Esophagus (tissue), 2 donors: ENCODE results near the gene FOXK1. TPM values are rescaled to one million over a fixed set of nuclear protein-coding genes. Genes with fewer than 3 reads are reported as not detected.

ENCODE experiments used
- H3K27ac ChIP-seq, 2 donors: one replicate each; pipeline ENCODE4 v1.5.1; 2013; ENCODE audit warnings: low read depth in 2 of 2, mild to moderate bottlenecking in 2 of 2, inconsistent platforms in 1 of 2, low read length in 1 of 2, moderate library complexity in 1 of 2
- H3K27me3 ChIP-seq, 2 donors: one replicate each; pipeline ENCODE4 v1.6.1; 2013; ENCODE audit warnings: low read length in 2 of 2, control low read depth in 1 of 2, mild to moderate bottlenecking in 1 of 2; ENCODE audit not compliant: insufficient read depth in 2 of 2, control insufficient read depth in 1 of 2
- H3K36me3 ChIP-seq, 2 donors: one replicate each; pipeline ENCODE4 v1.6.1; 2013; ENCODE audit warnings: low read length in 1 of 2; ENCODE audit not compliant: control insufficient read depth in 2 of 2, insufficient read depth in 2 of 2
- H3K4me1 ChIP-seq, 2 donors: one replicate each; pipeline ENCODE4 v1.6.1; 2013; ENCODE audit warnings: low read length in 1 of 2; ENCODE audit not compliant: control insufficient read depth in 2 of 2, insufficient read depth in 2 of 2
- H3K4me3 ChIP-seq, 2 donors: one replicate each; pipeline ENCODE4 v1.5.1; 2013; ENCODE audit warnings: low read length in 2 of 2, mild to moderate bottlenecking in 2 of 2, low read depth in 1 of 2, moderate library complexity in 1 of 2
- H3K9me3 ChIP-seq, 2 donors: one replicate each; pipeline ENCODE4 v1.6.1; 2013; ENCODE audit warnings: mild to moderate bottlenecking in 2 of 2, low read depth in 1 of 2, low read length in 1 of 2, moderate library complexity in 1 of 2; ENCODE audit not compliant: control insufficient read depth in 2 of 2, insufficient read depth in 1 of 2
- WGBS, 2 donors: extraction: QIAGEN DNeasy Blood & Tissue Kit; methylation state at CpG; one replicate each; pipeline ENCODE4 v1.1.7; 2013; 5-methylcytosine and 5-hydroxymethylcytosine counted together
- polyA plus RNA-seq, 2 donors: library from polyadenylated mRNA; stranded (reverse); fragments of 200-250 nt; gene quantifications; one replicate each; pipeline ENCODE4 v1.2.3, GENCODE V29; 2013
- donor health status: healthy with polysubstance abuse.
- donor health status: Bipolar disorder and iron deficiency.

FOXK1 gene
- polyA plus RNA-seq, 2 donors: 3.9 to 7.1 TPM

GRCh38 chr7:4747013-4747412 lies 64.9 kb downstream of the FOXK1 start:
- Histone ChIP-seq H3K4me1 (peaks cover 0 to 7% of the 10 kb centered on the region in 2 donors), H3K27ac (peak overlapping the region; percentile 86 to 97), H3K36me3 (peaks cover 4 to 15% of the 10 kb centered on the region in 2 donors), H3K27me3 (no peaks in the 10 kb centered on the region), H3K4me3 (no peak overlapping the region), H3K9me3 (no peaks in the 10 kb centered on the region)
- 87 to 88% methylated on average over 22 of the region's 22 CpGs for WGBS, 2 donors

GRCh38 chr7:4747746-4748145 lies 65.7 kb downstream of the FOXK1 start:
- no peaks in the 10 kb centered on the region for H3K27me3 ChIP-seq
- no peak overlapping the region for H3K4me3 ChIP-seq
- peaks cover 0 to 7% of the 10 kb centered on the region in 2 donors for H3K4me1 ChIP-seq
- peaks cover 0 to 7% of the 10 kb centered on the region in 2 donors for H3K36me3 ChIP-seq
- no peaks in the 10 kb centered on the region for H3K9me3 ChIP-seq
- 87 to 88% methylated on average over 11 of the region's 11 CpGs for WGBS, 2 donors
- peak overlapping the region in 1 of 2 donors; percentile 26 for H3K27ac ChIP-seq

GRCh38 chr7:4748231-4748681 lies 66.2 kb downstream of the FOXK1 start:
- H3K36me3 ChIP-seq: peaks cover 0 to 4% of the 10 kb centered on the region in 2 donors
- no peaks in the 10 kb centered on the region for H3K27me3 ChIP-seq
- no peaks in the 10 kb centered on the region for H3K9me3 ChIP-seq
- H3K4me3 ChIP-seq: no peak overlapping the region
- peak overlapping the region in 1 of 2 donors; percentile 63 for H3K27ac ChIP-seq
- peaks cover 0 to 7% of the 10 kb centered on the region in 2 donors for H3K4me1 ChIP-seq
- 71 to 75% methylated on average over 10 of the region's 10 CpGs for WGBS, 2 donors

GRCh38 chr7:4749363-4749762 lies 67.3 kb downstream of the FOXK1 start:
- Histone ChIP-seq H3K4me3 (no peak overlapping the region), H3K27me3 (no peaks in the 10 kb centered on the region), H3K9me3 (no peaks in the 10 kb centered on the region), H3K36me3 (peaks cover 0 to 6% of the 10 kb centered on the region in 2 donors), H3K4me1 (peaks cover 0 to 8% of the 10 kb centered on the region in 2 donors), H3K27ac (no peak overlapping the region)
- WGBS, 2 donors: 93 to 94% methylated on average over 14 of the region's 14 CpGs

- 92 to 94% methylated on average over 15 of the region's 15 CpGs for WGBS, 2 donors
- H3K4me3 ChIP-seq: no peak overlapping the region
- no peak overlapping the region for H3K27ac ChIP-seq
- H3K4me1 ChIP-seq: peaks cover 0 to 6% of the 10 kb centered on the region in 2 donors
- H3K9me3 ChIP-seq: no peaks in the 10 kb centered on the region
- H3K36me3 ChIP-seq: peaks cover 0 to 10% of the 10 kb centered on the region in 2 donors
- H3K27me3 ChIP-seq: no peaks in the 10 kb centered on the region
Observed at GRCh38 chr7:4749798-4750197, 67.7 kb downstream of the FOXK1 start.

GRCh38 chr7:4751398-4751947 lies 69.4 kb downstream of the FOXK1 start:
- no peak overlapping the region for H3K4me3 ChIP-seq
- H3K27ac ChIP-seq: no peak overlapping the region
- H3K9me3 ChIP-seq: no peaks in the 10 kb centered on the region
- no peaks in the 10 kb centered on the region for H3K27me3 ChIP-seq
- WGBS, 2 donors: 81 to 93% methylated on average over 20 of the region's 20 CpGs
- peaks cover 0 to 18% of the 10 kb centered on the region in 2 donors for H3K36me3 ChIP-seq
- H3K4me1 ChIP-seq: peaks cover 0 to 6% of the 10 kb centered on the region in 2 donors

- no peak overlapping the region for H3K27ac ChIP-seq
- H3K36me3 ChIP-seq: peaks cover 0 to 30% of the 10 kb centered on the region in 2 donors
- H3K27me3 ChIP-seq: no peaks in the 10 kb centered on the region
Observed at GRCh38 chr7:4753598-4754432, 71.7 kb downstream of the FOXK1 start.

GRCh38 chr7:4754433-4755010 lies 72.4 kb downstream of the FOXK1 start:
- Histone ChIP-seq H3K4me1 (peaks cover 0 to 5% of the 10 kb centered on the region in 2 donors), H3K27ac (no peak overlapping the region), H3K27me3 (no peaks in the 10 kb centered on the region), H3K4me3 (no peak overlapping the region), H3K36me3 (peaks cover 0 to 34% of the 10 kb centered on the region in 2 donors), H3K9me3 (no peaks in the 10 kb centered on the region)
- WGBS, 2 donors: 94 to 95% methylated on average over 36 of the region's 36 CpGs

More at GRCh38 chr7:4753598-4754432, 71.7 kb downstream of the FOXK1 start:
- H3K4me3 ChIP-seq: no peak overlapping the region
- WGBS, 2 donors: 47 to 48% methylated on average over 31 of the region's 31 CpGs
- H3K4me1 ChIP-seq: peaks cover 0 to 3% of the 10 kb centered on the region in 2 donors
- no peaks in the 10 kb centered on the region for H3K9me3 ChIP-seq

GRCh38 chr7:4755045-4755444 lies 73.0 kb downstream of the FOXK1 start:
- no peak overlapping the region for H3K27ac ChIP-seq
- no peaks in the 10 kb centered on the region for H3K9me3 ChIP-seq
- H3K4me1 ChIP-seq: peaks cover 0 to 5% of the 10 kb centered on the region in 2 donors
- no peaks in the 10 kb centered on the region for H3K27me3 ChIP-seq
- H3K36me3 ChIP-seq: peaks cover 0 to 33% of the 10 kb centered on the region in 2 donors
- H3K4me3 ChIP-seq: no peak overlapping the region
- 94 to 97% methylated on average over 24 of the region's 24 CpGs for WGBS, 2 donors
